GM12891 (cell line): Measurements from ENCODE around the gene SCT.

ENCODE experiments used
- PAX5 ChIP-seq: IDR thresholded peaks from 2 replicates; pipeline ENCODE4 v1.6.1; 2011; ENCODE audit warnings: low read length, moderate library complexity, mild to moderate bottlenecking; ENCODE audit not compliant: insufficient read depth, severe bottlenecking
- POLR2A ChIP-seq: IDR thresholded peaks from 2 replicates; pipeline ENCODE4 v1.6.1; 2011; ENCODE audit warnings: low read depth, low read length, control low read depth
- POLR2AphosphoS5 ChIP-seq: IDR thresholded peaks from 2 replicates; pipeline ENCODE4 v1.6.1; 2011; ENCODE audit warnings: low read depth, low read length, control low read depth
- TAF1 ChIP-seq: IDR thresholded peaks from 2 replicates; pipeline ENCODE4 v1.6.1; 2011; ENCODE audit warnings: low read depth, low read length, control low read depth

DNA sequence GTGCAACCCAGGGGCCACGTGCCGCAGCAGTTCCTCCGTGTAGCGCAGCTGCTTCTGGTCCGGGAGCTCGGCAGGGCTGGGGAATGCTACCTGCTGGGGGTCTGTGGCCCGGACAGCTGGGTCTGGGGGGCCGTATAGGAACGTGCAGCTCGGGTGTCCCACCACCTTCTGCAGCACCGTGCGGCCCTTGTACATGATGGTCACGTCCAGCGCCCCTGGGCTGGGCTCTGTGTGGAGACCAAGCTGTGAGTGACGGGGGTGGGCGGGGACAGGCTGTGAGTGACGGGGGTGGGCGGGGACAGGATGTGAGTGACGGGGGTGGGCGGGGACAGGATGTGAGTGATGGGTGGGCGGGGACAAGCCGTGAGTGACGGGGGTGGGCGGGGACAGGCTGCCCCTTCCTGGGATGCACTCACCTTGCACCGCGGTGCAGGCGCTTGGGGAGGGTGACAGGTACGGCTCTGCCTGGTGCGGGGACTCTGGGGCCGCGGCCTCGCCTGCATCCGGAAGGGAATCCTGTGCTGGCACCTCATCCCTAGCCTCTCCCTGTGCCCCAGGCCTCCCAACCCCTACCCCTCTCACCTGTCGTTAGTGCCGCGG, 13.5 kb downstream of the SCT start:
- TF ChIP-seq TAF1 (0 out of 2 replicates have a peak, but pooled peaks have one; percentile 28), POLR2A (peak; percentile 31; the same call in 1 of the 2 replicates), POLR2AphosphoS5 (0 out of 2 replicates have a peak, but pooled peaks have one; percentile 35), PAX5 (no peak)
